ENCODE data around the gene ICAM1.

- TF ChIP-seq GLIS3 (CRISPR knock-in tag; IDR thresholded peaks at IDR 0.05): no peak
- no peak for TF ChIP-seq CSDC2 (CRISPR knock-in tag; IDR thresholded peaks at IDR 0.05)
- TF ChIP-seq ZNF8 (CRISPR knock-in tag; IDR thresholded peaks at IDR 0.05): no peak
- no peak for TF ChIP-seq ZFP30 (CRISPR knock-in tag; IDR thresholded peaks at IDR 0.05)
- TF ChIP-seq PATZ1 (CRISPR knock-in tag; IDR thresholded peaks at IDR 0.05; ENCODE audit: borderline replicate concordance): no peak
Measured at GRCh38 chr19:10270616-10271394, at the start of gene ICAM1.

Data from SK-N-SH treated with all-trans-retinoic acid at 6 μM for 48 hours (cell line).